Measurements from ENCODE around the gene P2RY6.
"Not testable (repeated sequence)": the region's sequence is repeated elsewhere in the genome, so short reads cannot be mapped to it uniquely, and the experiment has no call there.

P2RY6 gene

GRCh38 chr11:73271936-73272679 lies at the start of gene P2RY6:
P2RY6 (plus strand) TSS chr11:73272338; CDS start chr11:73296519, 24,181 bp downstream.
- DNase-seq (ENCODE audit: low spot score): peak; percentile 45

DNA sequence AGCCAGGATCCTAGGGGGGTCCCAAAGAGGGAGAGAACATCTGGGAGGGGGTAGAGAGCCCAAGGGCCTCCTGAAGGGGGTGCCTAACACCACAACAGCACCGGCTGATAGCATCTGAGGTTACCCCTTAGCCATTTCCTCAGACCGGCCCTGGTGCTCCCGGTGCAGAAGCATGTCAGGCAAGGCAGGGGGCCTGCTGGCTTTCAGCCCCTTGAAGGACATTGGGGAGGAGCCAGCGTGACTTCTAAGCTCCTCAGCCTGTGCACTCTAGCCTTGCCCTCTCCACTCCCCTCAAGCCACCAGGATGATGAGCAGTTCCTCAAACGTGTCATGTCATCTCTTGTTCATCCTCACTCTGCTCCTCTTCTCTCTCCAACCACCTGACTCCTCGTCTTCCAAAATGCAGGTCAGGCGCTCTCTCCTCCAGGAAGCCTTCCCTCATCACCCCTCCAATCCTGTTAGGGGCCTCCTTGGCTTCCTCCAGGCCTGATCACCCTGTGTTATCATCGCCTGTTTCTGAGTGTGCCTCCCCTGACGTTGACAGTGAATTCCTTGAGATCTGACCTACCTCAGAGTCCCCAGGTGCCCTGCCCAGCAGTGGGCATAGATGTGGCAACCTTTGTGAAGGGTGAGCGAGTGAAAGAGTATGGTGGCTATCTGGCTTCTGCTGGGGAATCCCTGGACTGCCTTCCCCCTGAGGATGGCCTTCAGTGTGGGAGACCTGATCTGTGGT lies 48.0 kb upstream of the P2RY6 start:
- DNase-seq (ENCODE audit: low spot score): no peak

GRCh38 chr11:73225001-73225686 lies 47.0 kb upstream of the P2RY6 start:
- no peak for DNase-seq (ENCODE audit: low spot score)

- no peak for DNase-seq (ENCODE audit: low spot score)
These were observed 46.3 kb upstream of the P2RY6 start for GRCh38 chr11:73225851-73226250.

- no peak for DNase-seq (ENCODE audit: low spot score)
These were observed 45.7 kb upstream of the P2RY6 start for GRCh38 chr11:73226297-73227006.

DNA sequence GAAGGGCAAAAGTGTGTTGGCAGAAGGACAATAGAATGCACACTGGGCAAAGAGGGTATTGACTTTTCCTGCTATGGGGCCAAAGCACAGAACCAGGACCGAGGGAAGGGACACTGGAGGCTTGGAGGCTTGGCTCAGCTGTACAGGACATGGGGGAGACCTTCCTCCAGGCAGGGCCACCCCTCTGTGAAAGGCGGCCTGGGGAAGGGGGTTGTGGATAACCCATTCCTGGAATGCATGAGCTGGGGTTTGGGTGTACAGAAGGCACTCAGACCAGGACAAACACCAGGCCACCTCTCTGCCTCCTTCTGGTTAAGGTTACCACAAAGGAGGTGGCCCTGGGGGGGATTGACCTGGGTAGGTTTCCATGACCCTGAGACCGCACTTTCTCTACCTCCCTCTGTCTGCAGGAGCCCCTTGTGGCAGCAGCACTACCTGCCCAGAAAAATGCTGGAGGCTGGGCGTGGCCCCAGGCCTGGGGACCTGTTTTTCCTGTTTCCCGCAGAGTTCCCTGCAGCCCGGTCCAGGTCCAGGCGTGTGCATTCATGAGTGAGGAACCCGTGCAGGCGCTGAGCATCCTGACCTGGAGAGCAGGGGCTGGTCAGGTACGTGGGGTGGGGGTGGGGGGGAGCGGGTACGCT lies 44.4 kb upstream of the P2RY6 start:
- DNase-seq (ENCODE audit: low spot score): no peak

- DNase-seq (ENCODE audit: low spot score): no peak
These were observed 43.6 kb upstream of the P2RY6 start for GRCh38 chr11:73228268-73229134.

GRCh38 chr11:73229321-73229895 lies 42.7 kb upstream of the P2RY6 start:
- no peak for DNase-seq (ENCODE audit: low spot score)

- DNase-seq (ENCODE audit: low spot score): no peak
These were observed 42.0 kb upstream of the P2RY6 start for GRCh38 chr11:73229896-73230875.

DNA sequence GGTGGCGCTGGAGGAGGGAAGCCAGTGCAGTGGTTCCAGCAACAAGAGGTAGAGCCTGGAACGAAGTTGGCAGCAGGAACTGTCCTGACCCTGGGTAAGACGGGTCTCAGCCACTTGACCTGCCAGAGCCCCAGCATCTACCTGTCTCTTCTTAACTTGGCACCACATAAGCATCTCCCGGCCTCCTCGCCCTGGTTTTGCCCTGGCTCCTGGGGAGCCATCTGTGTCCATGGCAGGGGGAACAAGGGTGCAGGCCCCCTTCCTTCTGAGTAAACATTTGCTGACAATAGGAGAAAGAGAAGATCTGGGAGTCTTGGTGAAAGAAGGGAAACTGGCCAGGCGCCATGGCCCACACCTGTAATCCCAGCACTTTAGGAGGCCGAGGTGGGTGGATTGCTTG lies 41.2 kb upstream of the P2RY6 start:
- peak; percentile 1 for DNase-seq (ENCODE audit: low spot score)

DNA sequence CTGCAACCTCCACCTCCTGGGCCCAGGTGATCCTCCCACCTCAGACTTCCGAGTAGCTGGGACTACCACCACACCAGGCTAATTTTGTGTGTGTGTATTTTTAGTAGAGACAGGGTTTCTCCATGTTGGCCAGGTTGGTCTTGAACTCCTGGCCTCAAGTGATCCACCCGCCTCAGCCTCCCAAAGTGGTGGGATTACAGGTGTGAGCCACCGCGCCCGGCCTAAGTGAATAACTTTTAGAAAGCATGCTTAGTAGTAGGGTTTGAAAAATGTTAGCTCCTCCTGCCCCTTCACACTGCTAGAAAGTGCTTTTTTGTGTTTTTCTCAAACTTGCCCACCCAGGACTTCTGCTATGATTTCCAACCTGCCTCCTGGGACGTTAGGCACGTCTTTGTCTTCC lies 39.7 kb upstream of the P2RY6 start:
- DNase-seq (ENCODE audit: low spot score): not testable (repeated sequence)

GRCh38 chr11:73233211-73233610 lies 38.9 kb upstream of the P2RY6 start:
- no peak for DNase-seq (ENCODE audit: low spot score)

GRCh38 chr11:73233692-73234470 lies 38.3 kb upstream of the P2RY6 start:
- no peak for DNase-seq (ENCODE audit: low spot score)

GRCh38 chr11:73234471-73235181 lies 37.5 kb upstream of the P2RY6 start:
- no peak for DNase-seq (ENCODE audit: low spot score)

DNA sequence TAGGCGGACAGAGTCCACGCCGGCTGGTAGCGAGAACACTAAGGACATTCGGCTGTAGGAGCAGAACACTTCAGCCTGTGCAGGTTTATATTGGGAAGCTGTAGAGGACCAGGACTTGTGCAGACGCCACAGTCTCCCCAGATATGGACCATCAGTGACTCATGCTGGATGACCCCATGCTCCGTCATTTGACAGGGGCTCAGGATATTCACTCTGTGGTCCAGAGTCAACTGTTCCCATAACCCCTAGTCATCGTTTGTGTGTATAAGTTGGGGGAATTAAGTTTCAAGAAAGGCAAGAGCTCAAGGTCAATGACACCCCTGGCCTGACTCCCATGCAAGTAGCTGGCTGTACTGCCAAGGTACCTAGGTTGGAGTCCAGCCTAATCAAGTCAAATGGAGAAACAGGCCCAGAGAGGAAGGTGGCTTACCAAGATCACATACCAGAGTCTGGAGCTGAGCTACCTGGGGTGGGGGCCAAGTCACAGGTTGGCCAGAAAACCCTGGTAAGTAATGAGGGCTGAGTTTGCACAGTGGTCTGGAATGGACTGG lies 36.8 kb upstream of the P2RY6 start:
- no peak for DNase-seq (ENCODE audit: low spot score)

DNA sequence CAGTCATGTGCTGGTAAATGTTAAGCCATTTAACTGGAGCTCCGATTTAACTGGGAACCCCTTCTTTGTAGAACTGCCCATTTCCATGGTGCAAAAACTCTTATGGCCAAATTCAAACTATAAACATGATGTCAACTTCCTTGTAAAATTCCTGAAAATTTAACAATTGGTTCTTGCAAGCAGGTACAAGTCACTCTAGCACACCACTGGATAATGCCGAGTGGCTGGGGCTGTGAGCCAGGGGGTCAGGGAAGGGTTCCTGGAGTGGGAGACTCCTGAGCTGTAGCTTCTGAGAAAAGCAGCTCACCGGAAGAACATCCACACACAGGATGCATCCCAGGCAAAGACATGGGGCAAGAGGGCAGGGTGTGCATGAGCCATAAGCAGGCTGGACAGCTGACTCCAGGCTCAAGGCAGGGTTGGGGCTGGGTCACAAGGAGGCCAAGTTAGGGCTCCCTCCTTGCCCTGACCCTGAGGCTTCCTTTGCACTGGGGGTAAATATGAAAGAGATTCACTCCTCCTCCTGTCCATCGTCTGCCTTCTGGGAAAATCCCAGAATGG lies 35.9 kb upstream of the P2RY6 start:
- no peak for DNase-seq (ENCODE audit: low spot score)

- DNase-seq (ENCODE audit: low spot score): peak; percentile 63
These were observed 35.3 kb upstream of the P2RY6 start for GRCh38 chr11:73236854-73237253.

All from AG08396 (cell line).